Suprapubic skin (tissue), 4 donors: ENCODE measurements around the gene COL16A1.

Source experiments
- CTCF ChIP-seq, 2 donors: fragments of 200-600 bp in 1 of 2; fragments of 450-650 bp in 1 of 2; sonication (generic) in 1 of 2; IDR thresholded peaks; one replicate each; pipeline ENCODE4 v1.5.1; 2016 to 2019; ENCODE audit warnings: antibody characterized with exemption in 2 of 2, mild to moderate bottlenecking in 1 of 2, moderate library complexity in 1 of 2
- EP300 ChIP-seq: sonication (generic); formaldehyde crosslinking; IDR thresholded peaks from one replicate; pipeline ENCODE4 v1.6.1; 2017; ENCODE audit warnings: antibody characterized with exemption
- POLR2A ChIP-seq, 2 donors: fragments of 450-650 bp; IDR thresholded peaks; one replicate each; pipeline ENCODE4 v1.6.1; 2017; ENCODE audit warnings: antibody characterized with exemption in 2 of 2, mild to moderate bottlenecking in 2 of 2, moderate library complexity in 2 of 2
- POLR2AphosphoS5 ChIP-seq, 3 donors: sonication (generic); formaldehyde crosslinking; IDR thresholded peaks; one replicate each; pipeline ENCODE4 v1.6.1; 2017; ENCODE audit warnings: antibody characterized with exemption in 3 of 3

GRCh38 chr1:31739346-31739745 lies 35.5 kb upstream of the COL16A1 start:
- no peak for TF ChIP-seq CTCF (IDR thresholded peaks at IDR 0.05)
- TF ChIP-seq EP300, result no peak
- TF ChIP-seq POLR2AphosphoS5 (IDR thresholded peaks at IDR 0.05), result no peak
- TF ChIP-seq POLR2A (IDR thresholded peaks at IDR 0.05), result no peak
